ENCODE measurements around the gene TEX55. TPM values are rescaled to one million over a fixed set of nuclear protein-coding genes. Genes with fewer than 3 reads are reported as not detected.
"Not testable (repeated sequence)": the region's sequence is repeated elsewhere in the genome, so short reads cannot be mapped to it uniquely, and the experiment has no call there.

TEX55 gene
- not detected for total RNA-seq

DNA sequence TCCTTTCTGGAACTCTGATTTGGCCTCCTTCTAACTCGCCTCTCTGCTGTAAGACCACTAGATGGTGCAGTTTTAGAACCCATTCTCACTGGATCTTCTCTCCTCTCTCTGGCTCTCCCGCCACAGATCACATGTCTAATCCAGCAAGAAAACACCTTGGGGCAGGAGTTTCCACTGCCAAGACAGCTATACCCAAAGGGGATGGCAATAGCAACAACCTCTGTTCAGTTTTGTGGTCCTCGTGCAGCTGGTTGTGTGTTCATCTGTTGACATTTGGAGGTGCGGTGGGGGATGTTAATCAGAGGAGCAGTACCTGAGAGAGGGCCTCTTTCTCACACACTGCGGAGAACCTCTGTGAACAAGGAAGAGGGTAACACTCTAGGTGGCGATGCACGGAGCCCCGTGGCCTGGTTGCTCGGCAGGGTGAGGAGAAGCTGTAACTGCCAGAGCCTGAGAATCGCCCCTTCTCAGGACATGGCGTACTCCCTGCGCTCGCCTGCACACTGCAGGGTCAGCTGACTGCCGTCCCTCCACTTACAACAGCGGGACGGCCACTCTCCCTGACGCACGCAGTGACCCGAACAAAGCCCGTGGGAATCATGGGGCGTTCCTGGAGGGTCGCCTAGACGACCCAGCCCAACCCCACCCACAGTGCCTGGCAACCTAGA, at the start of gene TEX55:
Gene TEX55, plus strand, starts transcription at position 666 of the 668 bp plus-strand sequence. CDS start 25 bp downstream, outside the sequence.
- no peaks in the 10 kb centered on the region for H3K27me3 ChIP-seq
- H3K4me1 ChIP-seq: no peaks in the 10 kb centered on the region
- no peak for TF ChIP-seq POLR2A (IDR thresholded peaks at IDR 0.05)
- TF ChIP-seq, protein P1, sequence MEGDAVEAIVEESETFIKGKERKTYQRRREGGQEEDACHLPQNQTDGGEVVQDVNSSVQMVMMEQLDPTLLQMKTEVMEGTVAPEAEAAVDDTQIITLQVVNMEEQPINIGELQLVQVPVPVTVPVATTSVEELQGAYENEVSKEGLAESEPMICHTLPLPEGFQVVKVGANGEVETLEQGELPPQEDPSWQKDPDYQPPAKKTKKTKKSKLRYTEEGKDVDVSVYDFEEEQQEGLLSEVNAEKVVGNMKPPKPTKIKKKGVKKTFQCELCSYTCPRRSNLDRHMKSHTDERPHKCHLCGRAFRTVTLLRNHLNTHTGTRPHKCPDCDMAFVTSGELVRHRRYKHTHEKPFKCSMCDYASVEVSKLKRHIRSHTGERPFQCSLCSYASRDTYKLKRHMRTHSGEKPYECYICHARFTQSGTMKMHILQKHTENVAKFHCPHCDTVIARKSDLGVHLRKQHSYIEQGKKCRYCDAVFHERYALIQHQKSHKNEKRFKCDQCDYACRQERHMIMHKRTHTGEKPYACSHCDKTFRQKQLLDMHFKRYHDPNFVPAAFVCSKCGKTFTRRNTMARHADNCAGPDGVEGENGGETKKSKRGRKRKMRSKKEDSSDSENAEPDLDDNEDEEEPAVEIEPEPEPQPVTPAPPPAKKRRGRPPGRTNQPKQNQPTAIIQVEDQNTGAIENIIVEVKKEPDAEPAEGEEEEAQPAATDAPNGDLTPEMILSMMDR (IDR thresholded peaks at IDR 0.05): peak; percentile 21 to 48 (median 30)
- no peak for TF ChIP-seq EP300 (IDR thresholded peaks at IDR 0.05)
- H3K9me3 ChIP-seq: no peaks in the 10 kb centered on the region
- H3K4me3 ChIP-seq: no peak within 1 kb of the TSS
- 75 to 85% methylated on average over 22 to 23 of the region's 23 CpGs for WGBS, 2 donors
- DNase-seq (ENCODE audit: low spot score in 2 of 2): no peak
- H3K36me3 ChIP-seq: no peaks in the 10 kb centered on the region
- H3K27ac ChIP-seq: no peak within 1 kb of the TSS

GRCh38 chr3:119098003-119098402, 48.0 kb upstream of the TEX55 start:
- H3K27ac ChIP-seq: no peak overlapping the region
- no peak overlapping the region for H3K4me3 ChIP-seq
- no peaks in the 10 kb centered on the region for H3K4me1 ChIP-seq
- WGBS, 2 donors: 92 to 95% methylated on average over 3 of the region's 3 CpGs
- TF ChIP-seq POLR2A (IDR thresholded peaks at IDR 0.05): no peak
- TF ChIP-seq, protein P1 (IDR thresholded peaks at IDR 0.05): no peak
- TF ChIP-seq EP300 (IDR thresholded peaks at IDR 0.05): no peak
- H3K9me3 ChIP-seq: no peaks in the 10 kb centered on the region
- DNase-seq (ENCODE audit: low spot score in 2 of 2): no peak
- H3K36me3 ChIP-seq: no peaks in the 10 kb centered on the region
- no peaks in the 10 kb centered on the region for H3K27me3 ChIP-seq

- 27 to 30% methylated on average over 3 of the region's 3 CpGs for WGBS, 2 donors
- Histone ChIP-seq H3K36me3 (no peaks in the 10 kb centered on the region), H3K9me3 (no peaks in the 10 kb centered on the region), H3K4me1 (no peaks in the 10 kb centered on the region), H3K4me3 (no peak overlapping the region), H3K27ac (no peak overlapping the region), H3K27me3 (no peaks in the 10 kb centered on the region)
- DNase-seq (ENCODE audit: low spot score in 2 of 2): peak in 1 of 2 donors; percentile 41
- TF ChIP-seq, protein P1 (IDR thresholded peaks at IDR 0.05): peak; percentile 42 to 71 (median 63)
- TF ChIP-seq EP300 (IDR thresholded peaks at IDR 0.05) (no peak), POLR2A (IDR thresholded peaks at IDR 0.05) (no peak)
Observed at GRCh38 chr3:119098619-119099222, 47.2 kb upstream of the TEX55 start.

GRCh38 chr3:119099785-119100184, 46.2 kb upstream of the TEX55 start:
- H3K36me3 ChIP-seq: no peaks in the 10 kb centered on the region
- H3K27me3 ChIP-seq: no peaks in the 10 kb centered on the region
- no peaks in the 10 kb centered on the region for H3K4me1 ChIP-seq
- no peaks in the 10 kb centered on the region for H3K9me3 ChIP-seq
- 61 to 64% methylated on average over 2 of the region's 2 CpGs for WGBS, 2 donors
- H3K27ac ChIP-seq: no peak overlapping the region
- no peak overlapping the region for H3K4me3 ChIP-seq
- TF ChIP-seq EP300 (IDR thresholded peaks at IDR 0.05) (no peak), POLR2A (IDR thresholded peaks at IDR 0.05) (no peak)
- TF ChIP-seq, protein P1 (IDR thresholded peaks at IDR 0.05): no peak
- DNase-seq (ENCODE audit: low spot score in 2 of 2): no peak

DNA sequence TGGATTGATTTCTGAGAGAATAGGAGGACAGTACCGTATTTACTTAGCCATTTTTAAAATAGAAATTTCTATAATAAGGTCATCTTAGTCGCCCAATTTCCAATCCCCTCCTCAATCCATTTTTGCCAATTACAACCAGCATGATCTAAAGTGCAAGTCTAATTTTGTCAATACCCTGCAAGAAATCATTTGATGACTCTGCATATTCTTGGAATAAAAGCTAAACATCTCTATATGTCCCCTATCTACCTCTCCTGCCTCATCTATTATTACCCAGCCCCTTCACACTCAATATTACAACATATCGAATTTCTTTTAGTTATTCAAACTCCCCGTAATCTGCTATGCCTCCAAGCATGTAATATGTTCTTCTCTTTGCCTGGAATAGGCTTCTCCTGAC, 41.9 kb upstream of the TEX55 start:
- no peaks in the 10 kb centered on the region for H3K27me3 ChIP-seq
- TF ChIP-seq, protein P1 (IDR thresholded peaks at IDR 0.05): no peak
- TF ChIP-seq POLR2A (IDR thresholded peaks at IDR 0.05) (no peak), EP300 (IDR thresholded peaks at IDR 0.05) (no peak)
- no peaks in the 10 kb centered on the region for H3K4me1 ChIP-seq
- DNase-seq (ENCODE audit: low spot score in 2 of 2): no peak
- no peak overlapping the region for H3K27ac ChIP-seq
- H3K4me3 ChIP-seq: no peak overlapping the region
- WGBS, 2 donors: 86 to 89% methylated on average over 4 of the region's 4 CpGs
- H3K36me3 ChIP-seq: no peaks in the 10 kb centered on the region
- H3K9me3 ChIP-seq: no peaks in the 10 kb centered on the region

GRCh38 chr3:119118330-119118729, 27.6 kb upstream of the TEX55 start:
- H3K4me1 ChIP-seq; H3K4me3 ChIP-seq; DNase-seq (ENCODE audit: low spot score in 2 of 2); H3K27ac ChIP-seq; H3K27me3 ChIP-seq; H3K36me3 ChIP-seq: not testable (repeated sequence)
- peaks cover 0 to 13% (median 0%) of the 10 kb centered on the region in 4 donors for H3K9me3 ChIP-seq
- 52 to 86% methylated on average over 3 of the region's 3 CpGs for WGBS, 2 donors

Measured in tibial nerve (tissue), 4 donors.